Stimulated activated CD8-positive, alpha-beta memory T cell treated with anti-CD3 and anti-CD28 coated beads, Interleukin-4, amount 100 ng/mL, for 4 hours (primary cell): ENCODE data around the gene FAM8A1.

Source experiments
- DNase-seq, 2 donors: peaks; one replicate each; pipeline ENCODE4 v3.0.0-alpha.2; 2020; ENCODE audit warnings: low read depth in 2 of 2, low spot score in 1 of 2

FAM8A1 gene

GRCh38 chr6:17600527-17601385, 654 bp downstream of the FAM8A1 start:
- no peak for DNase-seq

GRCh38 chr6:17601386-17601703, 1.2 kb downstream of the FAM8A1 start:
- DNase-seq, result no peak

DNA sequence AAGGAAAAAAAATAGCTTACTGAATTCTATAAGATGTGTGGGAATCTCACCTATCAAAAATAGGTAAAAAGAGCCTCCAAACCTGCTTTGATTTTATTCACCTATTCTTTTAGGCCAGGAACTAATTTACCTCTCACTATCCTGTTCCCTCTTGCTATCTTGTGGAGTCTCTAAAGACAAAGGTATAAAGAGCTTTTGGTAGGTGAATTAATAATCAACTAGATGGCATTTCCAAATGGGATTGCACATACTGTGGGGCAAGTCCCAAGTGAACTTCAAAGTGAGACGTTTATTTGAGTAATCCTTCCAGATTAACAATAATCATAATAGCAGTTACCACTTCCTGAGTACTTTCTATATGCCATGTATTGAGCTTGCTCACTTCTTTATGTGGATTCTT, 2.8 kb downstream of the FAM8A1 start:
- DNase-seq, result no peak

DNA sequence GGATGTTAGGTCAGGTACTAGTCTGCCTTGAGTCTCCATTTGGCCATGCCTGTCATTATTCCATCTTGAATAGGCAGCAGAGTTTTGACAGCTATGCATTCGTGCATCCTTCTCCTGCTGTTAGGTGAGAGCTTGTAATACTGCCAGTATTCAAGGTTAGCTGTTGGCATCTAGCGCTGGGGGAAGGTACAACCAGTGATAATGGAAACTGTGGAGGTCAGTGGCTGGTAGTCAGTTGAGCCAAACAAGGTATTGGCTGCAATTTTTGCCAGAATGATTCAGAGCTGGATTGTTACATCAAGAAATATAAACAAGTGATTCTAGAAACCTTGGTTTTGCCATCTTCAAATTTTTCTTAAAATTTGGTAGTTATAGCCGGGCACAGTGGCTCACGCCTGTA, 6.5 kb downstream of the FAM8A1 start:
- no peak for DNase-seq

DNA sequence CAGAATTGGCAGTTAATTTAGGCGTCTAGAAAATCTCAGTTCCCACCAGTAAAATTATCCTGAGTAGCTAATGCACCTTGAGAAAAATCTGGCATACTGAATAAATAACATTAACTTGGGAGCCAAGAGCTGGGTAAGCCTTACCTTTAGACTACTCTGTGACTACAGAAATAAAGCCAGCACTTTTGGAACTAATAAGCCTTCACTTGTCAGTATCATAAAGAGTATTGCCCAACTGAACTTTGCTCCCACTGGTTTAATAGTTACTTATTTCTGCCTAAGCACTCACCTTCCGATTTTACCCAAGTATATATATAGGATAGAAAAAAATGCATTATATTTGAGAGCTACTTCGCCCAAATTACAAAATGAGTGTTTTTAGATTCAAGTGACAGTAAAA, 10.7 kb downstream of the FAM8A1 start:
- DNase-seq, result no peak

DNA sequence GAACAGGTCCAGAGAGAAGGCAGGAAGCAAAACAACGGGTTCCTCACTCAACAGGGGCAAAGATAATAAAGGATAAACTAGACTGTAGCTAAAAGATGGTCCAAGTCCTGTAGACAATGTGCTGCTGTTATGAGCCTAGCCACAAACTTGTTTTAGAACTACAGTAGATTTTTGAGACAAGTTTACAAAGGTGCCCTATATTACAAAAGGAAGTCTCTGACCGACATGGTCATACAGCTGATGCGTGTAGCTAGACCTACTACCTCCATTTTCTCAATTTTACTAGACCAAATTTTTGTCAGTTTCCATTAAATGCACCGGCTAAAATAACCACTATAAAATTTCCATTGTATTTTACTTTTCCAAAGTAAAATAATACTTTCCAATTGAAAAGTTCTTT, 11.9 kb downstream of the FAM8A1 start:
- no peak for DNase-seq

DNA sequence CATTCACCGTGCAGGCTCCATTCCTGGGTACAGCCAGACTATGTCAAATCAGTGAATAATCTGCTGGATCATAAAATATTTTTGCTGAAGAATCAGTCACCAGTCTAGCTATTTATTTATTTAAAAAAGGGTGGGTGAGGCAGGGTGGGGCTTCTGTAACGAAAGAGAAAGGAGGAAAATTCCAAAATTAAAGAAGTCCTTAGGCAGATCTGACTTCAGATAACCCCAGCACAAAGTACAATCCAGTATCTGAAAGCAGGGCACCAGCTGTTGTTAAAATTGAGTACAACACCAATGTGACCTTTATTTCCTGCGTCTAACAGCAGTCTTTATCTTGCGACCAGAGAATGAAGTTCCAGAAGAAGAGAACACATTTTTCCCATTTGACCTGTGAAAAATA, 15.7 kb downstream of the FAM8A1 start:
- no peak for DNase-seq

DNA sequence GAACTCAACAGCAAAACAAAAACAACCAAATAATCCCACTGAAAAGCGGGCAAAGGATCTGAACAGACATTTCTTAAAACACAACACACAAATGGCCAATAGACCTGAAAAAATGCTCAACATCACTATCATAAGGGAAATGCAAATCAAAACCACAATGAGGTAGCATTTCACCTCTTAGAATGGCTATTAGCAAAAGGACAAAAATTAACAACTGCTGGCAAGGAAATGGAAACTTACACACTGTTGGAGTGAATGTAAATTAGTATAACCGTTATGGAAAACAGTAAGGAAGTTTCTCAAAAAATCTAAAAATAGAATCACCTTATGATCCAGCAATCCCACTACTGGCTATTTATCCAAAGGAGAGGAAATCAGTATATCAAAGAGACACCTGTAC, 20.9 kb downstream of the FAM8A1 start:
- no peak for DNase-seq

- no peak for DNase-seq
These were observed 22.0 kb downstream of the FAM8A1 start for GRCh38 chr6:17622144-17622543.

DNA sequence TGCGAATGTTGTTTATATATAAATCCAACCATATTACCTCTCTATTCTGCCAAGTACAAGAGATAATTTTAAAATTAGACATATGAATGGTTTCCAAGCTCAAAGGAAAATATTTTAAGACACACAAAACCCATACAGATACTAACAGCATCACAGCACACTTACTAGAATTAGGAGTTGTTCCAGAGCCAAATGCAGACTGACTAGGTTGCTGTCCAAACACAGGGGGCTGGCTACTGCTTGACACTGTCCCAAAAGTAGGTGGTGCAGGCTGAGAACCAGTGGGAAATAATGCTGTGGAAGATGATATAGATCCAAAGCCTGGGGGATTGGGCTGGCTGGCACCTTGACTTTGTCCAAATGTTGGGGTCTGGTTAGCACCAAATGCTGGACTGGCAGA, 24.3 kb downstream of the FAM8A1 start:
- no peak for DNase-seq

- no peak for DNase-seq
These were observed 28.8 kb downstream of the FAM8A1 start for GRCh38 chr6:17628873-17629272.

- no peak for DNase-seq
These were observed 29.9 kb downstream of the FAM8A1 start for GRCh38 chr6:17629824-17630510.

DNA sequence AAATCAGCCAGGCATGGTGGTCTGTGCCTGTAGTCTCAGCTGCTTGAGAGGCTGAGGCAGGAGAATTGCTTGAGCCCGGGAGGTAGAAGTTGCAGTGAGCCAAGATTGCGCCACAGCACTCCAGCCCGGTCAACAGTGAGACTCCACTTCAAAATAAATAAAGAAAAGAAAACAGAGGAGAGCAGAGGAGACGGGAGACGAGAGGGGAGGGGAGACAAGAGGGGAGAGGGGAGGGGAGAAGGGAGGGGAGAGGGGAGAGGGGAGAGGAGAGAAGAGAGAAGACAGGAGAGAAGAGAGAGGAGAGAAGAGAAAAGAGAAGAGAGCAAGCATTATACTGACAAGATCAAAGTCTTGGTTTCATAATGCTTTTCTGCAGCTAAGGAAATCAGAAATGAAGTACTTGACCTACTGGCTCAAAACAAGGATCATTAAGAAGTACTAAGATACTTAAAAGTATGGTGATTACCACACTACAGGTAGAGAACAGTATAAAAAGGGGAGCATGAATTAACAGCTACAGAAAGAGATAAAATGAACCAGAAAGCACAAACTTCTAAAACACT, 30.5 kb downstream of the FAM8A1 start:
- no peak for DNase-seq

GRCh38 chr6:17632934-17633333, 32.8 kb downstream of the FAM8A1 start:
- no peak for DNase-seq

GRCh38 chr6:17633465-17634188, 33.5 kb downstream of the FAM8A1 start:
- DNase-seq, result no peak

GRCh38 chr6:17635568-17635967, 35.5 kb downstream of the FAM8A1 start:
- DNase-seq, result no peak

DNA sequence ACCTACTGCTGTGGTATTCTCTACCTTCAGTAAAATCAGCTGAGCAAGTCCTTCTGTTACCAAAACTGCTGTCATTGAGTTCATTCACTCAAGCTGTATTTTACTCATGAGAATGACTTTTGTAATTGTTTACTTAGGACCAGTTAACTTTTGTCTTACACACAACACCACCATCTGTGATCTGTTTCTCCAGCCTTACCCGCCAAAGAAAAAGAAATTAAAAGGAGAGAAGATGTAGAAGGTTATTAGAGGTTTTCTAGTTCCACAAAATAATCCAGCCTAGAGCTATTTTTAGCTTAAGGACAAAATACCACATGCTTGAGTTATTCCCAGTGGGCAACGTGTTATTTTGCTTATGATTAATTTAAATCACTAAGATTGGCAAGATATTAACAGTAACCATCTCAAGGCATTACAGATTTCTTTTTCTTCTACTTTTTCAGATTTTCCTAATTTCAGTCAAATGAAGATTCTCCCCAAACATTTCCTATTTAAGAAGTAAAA, 38.2 kb downstream of the FAM8A1 start:
- DNase-seq, result no peak

GRCh38 chr6:17640477-17640917, 40.4 kb downstream of the FAM8A1 start:
- no peak for DNase-seq

GRCh38 chr6:17648745-17649144, 48.6 kb downstream of the FAM8A1 start:
- no peak for DNase-seq

- no peak for DNase-seq
These were observed 50.7 kb downstream of the FAM8A1 start for GRCh38 chr6:17650656-17651309.
